OCI-LY1 (cell line): ENCODE data around the gene LRMDA.

Experiments
- CTCF ChIP-seq: fragments of 200-600 bp; sonication (generic), shearing (Covaris generic); IDR thresholded peaks from 2 replicates; pipeline ENCODE4 v1.5.1; 2017; ENCODE audit warnings: mild to moderate bottlenecking, antibody characterized with exemption, low read length, moderate library complexity, mixed read lengths
- EZH2 ChIP-seq: fragments of 200-600 bp; sonication (generic), shearing (Covaris generic); IDR thresholded peaks from 2 replicates; pipeline ENCODE4 v1.8.0; 2017; ENCODE audit warnings: borderline replicate concordance, mixed run types, mild to moderate bottlenecking, antibody characterized with exemption, low read length, moderate library complexity, mixed read lengths

- TF ChIP-seq CTCF (no peak), EZH2 (no peak)
These were observed 158.7 kb downstream of the LRMDA start for GRCh38 chr10:75589895-75590654.
